Muscle of arm (tissue), 12 donors: ENCODE data around the gene SAP25. TPM values are rescaled to one million over a fixed set of nuclear protein-coding genes. Genes with fewer than 3 reads are reported as not detected.
"Not testable (repeated sequence)": the region's sequence is repeated elsewhere in the genome, so short reads cannot be mapped to it uniquely, and the experiment has no call there.

ENCODE experiments used
- DNase-seq: peaks from one replicate; pipeline ENCODE4 v3.0.0-alpha.2; 2013
- polyA plus RNA-seq, 12 donors: library from polyadenylated mRNA; unstranded; fragments of 120-200 nt; gene quantifications; one replicate each; pipeline ENCODE4 v1.2.1, GENCODE V29; 2013; ENCODE audit not compliant: insufficient read length in 12 of 12

Gene SAP25
- polyA plus RNA-seq, 12 donors = 1.5 to 10.1 (median 2.8) TPM; not detected in 2

GRCh38 chr7:100563100-100563564 is 10.6 kb downstream of the SAP25 start:
- DNase-seq = no peak

- DNase-seq = no peak
Measured at GRCh38 chr7:100562195-100563099, 11.3 kb downstream of the SAP25 start.

GRCh38 chr7:100561491-100562194 is 12.1 kb downstream of the SAP25 start:
- no peak for DNase-seq

- DNase-seq = no peak
Measured at GRCh38 chr7:100559127-100559526, 14.6 kb downstream of the SAP25 start.

DNA sequence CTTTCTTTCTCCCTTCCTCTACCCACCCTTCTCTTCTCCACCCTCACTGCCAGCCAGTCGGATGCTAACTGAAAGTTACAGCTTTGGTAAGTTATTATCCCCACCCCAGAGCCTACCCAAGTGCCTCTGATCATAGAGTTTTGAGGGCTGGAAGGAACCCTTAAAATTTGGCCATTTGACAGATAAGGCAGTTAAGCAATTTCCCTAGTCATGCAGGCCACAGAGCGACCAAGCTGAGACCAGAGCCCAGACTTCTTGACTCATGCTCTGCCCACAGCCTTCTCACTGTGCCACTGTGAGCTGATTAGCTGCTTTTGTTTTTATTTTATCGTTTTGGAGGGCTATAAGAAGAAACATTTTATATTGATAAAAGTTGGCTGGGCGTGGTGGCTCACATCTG is 17.2 kb downstream of the SAP25 start:
- DNase-seq = no peak

DNA sequence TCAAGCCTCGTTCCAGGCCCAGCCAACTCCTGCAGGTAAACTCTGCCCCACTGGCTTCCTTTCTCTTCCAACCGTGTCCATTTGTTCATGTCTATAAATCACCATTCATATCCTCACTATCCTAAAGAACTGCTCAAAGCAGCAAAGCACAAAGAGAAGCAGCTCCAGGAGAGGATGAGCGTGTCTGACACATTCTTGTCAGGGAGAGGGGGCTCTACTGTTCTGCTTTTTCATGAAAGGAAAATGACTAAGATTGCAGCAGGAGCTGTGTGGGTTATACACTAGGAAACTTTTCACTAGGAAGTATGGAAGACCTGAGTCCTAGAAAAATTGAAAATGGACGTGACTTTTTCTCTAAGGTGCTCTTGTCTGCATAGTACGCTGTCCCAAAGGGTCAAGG is 18.0 kb downstream of the SAP25 start:
- no peak for DNase-seq

DNA sequence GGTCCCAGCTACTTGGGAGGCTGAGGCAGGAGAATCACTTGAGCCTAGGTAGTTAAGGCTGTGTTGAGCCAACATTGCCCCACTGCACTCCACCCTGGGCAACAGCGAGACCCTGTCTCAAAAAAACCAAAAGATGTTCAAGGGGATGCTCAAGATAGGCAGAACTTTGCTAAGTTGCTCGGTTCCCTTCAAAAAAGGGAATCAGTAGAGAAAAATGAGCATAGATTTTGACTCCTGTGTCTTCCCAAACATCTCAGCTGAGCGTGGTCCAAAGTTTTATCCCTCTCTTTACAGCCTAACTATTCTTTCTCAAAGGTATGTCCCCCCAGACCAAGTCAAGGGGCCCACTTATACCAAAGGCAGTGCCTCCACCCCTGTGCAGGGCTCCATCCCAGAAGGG is 20.7 kb downstream of the SAP25 start:
- no peak for DNase-seq

DNA sequence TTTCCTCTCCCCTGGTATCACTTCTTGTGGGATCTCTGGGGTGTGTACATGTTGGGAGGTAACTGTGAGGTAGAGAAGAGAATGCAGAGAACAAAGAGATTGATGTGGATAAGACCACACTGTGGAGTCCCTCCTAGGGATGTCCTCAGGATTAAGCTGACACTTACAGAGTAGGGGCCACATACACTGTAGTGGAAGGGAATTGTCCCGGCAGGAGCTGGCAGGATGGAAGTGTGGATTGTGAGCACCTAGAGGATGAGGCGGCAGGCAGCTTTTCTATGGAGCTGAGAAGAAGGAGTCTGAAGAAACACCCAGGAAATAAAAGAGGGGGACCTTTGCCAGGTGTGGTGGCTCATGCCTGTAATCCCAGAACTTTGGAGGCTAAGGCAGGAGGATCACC is 21.2 kb downstream of the SAP25 start:
- DNase-seq = no peak

DNA sequence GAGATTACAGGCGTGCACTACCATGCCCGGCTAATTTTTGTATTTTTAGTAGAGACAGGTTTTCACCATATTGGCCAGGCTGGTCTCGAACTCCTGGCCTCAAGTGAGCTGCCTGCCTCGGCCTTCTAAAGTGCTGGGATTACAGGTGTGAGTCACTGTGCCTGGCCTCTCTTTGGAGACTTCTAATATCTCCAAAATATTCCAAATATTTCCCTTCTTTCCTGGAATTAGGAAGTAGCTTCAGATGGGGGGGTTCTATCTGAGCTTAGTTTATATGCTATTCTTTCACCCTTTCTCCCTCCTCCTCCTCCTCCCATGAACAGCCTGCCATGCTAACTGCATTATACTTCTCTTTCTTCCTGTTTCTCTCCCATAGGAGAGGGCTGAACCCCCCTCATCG is 25.3 kb downstream of the SAP25 start:
- DNase-seq = not testable (repeated sequence)

DNA sequence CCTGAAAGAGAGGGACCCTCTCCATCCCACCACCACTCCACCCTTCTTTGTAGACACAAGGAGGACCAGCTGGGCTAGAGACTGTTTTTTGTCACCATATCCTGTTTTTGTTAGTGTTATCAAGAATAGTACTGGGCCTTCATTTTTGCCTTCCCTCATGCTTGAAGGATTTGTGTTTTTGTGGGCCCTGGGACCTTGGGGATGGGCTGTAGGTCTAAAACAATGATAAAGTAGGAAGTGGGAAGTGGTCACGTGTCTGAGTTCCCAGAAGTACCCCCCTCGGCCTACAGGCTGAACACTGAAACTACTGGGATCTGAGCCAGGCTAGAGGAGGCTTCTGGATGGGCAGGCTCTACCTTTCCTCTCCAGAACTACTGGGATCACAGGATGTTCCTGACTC is 25.8 kb downstream of the SAP25 start:
- no peak for DNase-seq

- DNase-seq = no peak
Measured at GRCh38 chr7:100546926-100547800, 26.5 kb downstream of the SAP25 start.

DNA sequence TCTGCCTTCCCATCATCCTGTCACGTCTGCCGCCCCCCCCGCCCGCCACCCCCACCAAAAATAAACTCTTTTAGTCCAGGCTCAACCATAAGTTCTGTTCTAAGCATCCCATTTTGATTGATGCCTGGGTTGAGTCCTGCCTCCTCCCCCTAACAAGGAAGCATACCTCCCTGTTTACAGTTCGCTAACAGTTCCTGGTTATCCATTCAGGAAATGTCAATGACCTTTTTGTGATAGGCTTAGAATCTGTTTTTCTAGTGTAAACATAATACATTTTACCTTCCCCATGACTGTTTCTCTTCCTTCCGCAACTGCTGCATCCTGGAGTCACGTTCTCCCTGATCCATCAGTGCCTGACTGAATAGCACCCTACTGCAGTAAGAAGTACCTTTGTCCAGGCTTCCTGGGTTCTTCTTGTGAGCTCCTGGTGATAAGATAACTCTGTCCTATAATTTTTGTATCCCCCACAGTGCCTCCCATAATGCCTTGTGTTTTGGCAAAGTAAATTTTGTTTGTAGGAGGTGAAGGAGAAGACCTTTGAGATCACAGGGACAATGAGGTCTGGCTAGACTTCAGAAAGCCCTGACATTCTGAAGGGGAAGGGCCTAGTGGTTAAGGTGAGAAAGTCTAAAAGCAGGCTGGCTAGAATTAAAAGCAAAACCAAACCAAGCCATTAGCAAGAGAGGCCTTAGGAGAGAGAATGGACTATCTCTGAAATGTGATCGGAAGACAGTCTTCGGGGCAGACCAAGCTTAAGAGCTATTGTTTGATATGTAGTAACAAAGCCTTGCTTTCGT is 27.4 kb downstream of the SAP25 start:
- no peak for DNase-seq

DNA sequence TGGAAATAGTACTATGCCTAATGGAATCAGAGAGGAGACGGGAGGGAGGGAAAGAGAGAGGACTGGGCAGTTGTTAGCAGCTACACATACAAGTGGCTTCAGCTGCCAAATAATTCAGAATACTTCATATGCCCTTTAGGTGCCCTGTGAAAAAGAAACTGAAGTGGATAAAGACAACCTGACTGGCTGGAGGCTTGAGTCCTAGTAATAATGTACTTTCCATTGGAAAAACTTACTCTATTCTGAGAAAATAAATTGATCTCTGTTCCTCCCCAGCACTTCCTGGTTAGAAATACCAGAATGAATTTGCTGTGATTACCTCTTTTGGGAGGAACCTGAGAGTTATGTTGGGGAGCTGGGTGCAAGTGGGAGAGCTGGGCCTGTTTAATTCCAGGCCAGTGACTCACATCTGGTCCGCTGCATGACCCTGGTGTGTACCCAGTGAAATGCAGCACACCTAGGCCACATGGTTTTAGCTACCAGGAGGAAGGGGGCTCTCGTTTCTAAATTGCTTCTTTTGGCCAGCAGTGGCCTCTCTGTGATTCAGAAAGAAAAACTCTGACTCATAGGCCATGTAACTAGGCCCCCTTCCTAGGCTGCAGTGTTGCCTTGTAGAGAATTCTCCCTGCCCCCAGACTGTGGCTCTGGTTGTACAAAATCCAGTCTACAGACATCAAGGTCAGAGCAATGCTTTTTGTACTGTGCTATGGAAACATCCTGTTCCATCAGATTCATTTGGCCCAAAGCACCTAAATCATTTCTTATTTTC is 28.2 kb downstream of the SAP25 start:
- DNase-seq = peak; percentile 31

GRCh38 chr7:100544967-100545359 is 28.7 kb downstream of the SAP25 start:
- no peak for DNase-seq

- no peak for DNase-seq
Measured at GRCh38 chr7:100544386-100544785, 29.3 kb downstream of the SAP25 start.

DNA sequence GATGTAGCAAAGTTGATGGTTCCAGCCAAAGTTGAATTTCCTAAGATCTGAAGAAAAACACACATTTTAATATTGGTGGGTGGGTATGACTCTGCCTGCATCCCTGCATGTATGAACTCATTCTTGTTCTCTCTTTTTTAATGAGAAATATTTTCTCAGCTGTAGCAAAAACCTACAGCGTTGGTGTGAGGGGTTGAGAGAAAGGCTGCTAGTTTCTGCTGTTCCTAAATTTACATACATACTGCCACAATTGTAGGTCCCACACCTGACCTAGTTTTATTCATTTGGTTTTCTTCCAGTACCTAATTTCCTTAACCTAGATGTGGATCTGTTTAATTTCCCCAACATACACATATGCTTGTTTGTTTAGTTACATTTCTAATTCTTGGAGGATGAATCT is 30.1 kb downstream of the SAP25 start:
- DNase-seq = no peak

- not testable (repeated sequence) for DNase-seq
Measured at GRCh38 chr7:100541309-100541708, 32.4 kb downstream of the SAP25 start.

DNA sequence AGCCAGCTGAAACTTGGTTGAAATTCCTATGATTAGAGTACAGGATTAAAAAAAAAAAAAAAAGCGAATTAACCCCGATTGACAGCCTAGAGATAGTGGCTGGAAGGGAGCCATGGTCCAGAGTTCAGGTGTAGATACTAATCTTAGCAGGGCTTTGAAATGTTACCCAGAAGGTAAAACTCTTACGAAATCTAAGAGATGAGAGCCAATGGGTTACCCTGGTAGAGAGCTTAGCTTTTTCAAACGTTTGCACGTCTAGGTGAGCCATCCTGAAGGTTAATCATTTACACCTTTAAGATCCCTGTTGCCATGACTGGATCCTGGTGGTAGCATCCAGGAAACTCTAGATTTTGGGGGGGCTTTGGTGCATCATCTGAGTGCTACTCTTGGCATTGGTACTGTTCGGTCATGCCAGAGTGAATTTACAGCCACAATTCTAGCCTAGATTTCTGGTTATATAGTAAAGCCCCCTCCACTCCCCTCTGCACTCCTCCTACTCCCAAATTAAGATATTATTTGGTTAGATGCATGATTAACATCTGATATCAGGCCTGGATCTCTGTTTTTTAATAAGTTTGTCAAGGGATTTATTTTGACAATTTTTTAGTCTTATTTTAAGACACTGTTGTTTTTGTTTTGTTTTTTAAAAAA is 33.5 kb downstream of the SAP25 start:
- no peak for DNase-seq

DNA sequence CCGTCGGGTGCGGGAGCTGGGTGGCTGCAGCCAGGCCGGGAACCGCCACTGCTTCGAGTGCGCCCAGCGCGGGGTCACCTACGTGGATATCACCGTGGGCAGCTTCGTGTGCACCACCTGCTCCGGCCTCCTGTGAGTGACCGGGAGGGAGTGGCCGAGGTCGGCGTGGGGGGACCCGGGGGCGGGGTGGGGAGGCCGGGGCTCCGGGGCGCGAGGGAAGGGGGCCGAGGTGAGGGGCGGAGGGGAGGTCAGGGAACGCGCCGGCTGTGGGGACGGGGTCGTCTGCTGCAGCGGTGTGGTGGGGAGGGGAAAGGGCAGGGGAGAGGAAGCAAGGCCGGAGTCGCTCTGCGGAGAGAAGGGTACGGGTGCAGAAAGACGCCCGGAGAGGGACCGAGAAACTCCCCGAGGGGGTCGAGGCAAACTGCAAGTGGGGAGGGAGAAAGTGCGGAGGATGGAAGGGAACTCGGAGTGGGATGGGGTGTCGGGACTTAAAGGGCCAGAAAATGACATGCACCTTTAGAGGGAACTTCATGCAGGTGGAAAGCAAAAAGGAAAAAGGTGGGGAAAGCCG is 34.2 kb downstream of the SAP25 start:
- no peak for DNase-seq
